Measurements from ENCODE around the gene PSMB8. TPM values are rescaled to one million over a fixed set of nuclear protein-coding genes. Genes with fewer than 3 reads are reported as not detected.
A peak's percentile ranks its signal among the peaks of the same experiment; 100 is the strongest.

Gene PSMB8
- total RNA-seq, 2 donors from 2014 or later, result 15.4 to 29.2 TPM

DNA sequence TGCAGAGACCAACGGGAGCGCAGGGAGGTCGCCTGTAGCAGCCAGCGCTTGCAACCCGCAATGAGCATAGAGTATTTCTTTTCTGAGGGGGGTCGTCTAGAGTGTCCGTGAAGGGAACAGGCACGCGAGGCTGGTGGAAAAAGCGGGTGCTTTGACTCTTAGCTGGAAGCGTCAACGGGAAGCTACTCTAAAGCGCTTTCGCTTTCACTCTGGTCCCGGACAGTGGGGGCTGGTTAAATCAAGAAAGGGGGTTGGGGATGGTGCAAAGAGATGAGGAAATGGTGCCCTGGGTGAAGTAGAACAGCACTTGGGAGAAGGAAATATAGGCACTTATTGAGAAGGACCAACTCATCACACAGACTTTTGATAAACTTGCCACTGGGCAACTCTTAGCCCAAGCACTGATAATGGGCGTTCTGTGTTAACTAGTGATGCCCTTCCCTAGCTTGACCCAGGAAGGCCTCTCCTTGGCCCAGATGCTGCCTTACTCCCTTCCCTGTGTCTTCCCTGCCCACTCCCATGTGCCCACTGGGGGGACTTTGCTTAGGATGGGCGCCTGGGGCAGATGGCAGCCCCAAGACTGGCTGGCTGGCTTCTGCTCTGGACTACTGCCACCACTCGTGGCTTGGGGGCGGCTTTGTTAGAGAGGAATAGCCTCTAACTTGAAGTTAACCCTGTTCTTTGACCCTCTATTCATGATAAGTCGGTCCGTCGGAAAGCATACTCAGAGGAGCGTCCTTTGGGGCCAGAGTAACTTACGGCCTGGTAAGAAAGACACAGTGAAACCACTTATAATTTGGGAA lies 10.7 kb upstream of the PSMB8 start:
- H3K4me3 ChIP-seq, result peak overlapping the region; percentile 58 to 97
- peak overlapping the region; percentile 93 to 99 for H3K27ac ChIP-seq
- no peaks in the 10 kb centered on the region for H3K9me3 ChIP-seq
- H3K27me3 ChIP-seq, result no peaks in the 10 kb centered on the region
- peaks cover 0 to 32% of the 10 kb centered on the region in 2 donors for H3K4me1 ChIP-seq
- TF ChIP-seq, protein P1, sequence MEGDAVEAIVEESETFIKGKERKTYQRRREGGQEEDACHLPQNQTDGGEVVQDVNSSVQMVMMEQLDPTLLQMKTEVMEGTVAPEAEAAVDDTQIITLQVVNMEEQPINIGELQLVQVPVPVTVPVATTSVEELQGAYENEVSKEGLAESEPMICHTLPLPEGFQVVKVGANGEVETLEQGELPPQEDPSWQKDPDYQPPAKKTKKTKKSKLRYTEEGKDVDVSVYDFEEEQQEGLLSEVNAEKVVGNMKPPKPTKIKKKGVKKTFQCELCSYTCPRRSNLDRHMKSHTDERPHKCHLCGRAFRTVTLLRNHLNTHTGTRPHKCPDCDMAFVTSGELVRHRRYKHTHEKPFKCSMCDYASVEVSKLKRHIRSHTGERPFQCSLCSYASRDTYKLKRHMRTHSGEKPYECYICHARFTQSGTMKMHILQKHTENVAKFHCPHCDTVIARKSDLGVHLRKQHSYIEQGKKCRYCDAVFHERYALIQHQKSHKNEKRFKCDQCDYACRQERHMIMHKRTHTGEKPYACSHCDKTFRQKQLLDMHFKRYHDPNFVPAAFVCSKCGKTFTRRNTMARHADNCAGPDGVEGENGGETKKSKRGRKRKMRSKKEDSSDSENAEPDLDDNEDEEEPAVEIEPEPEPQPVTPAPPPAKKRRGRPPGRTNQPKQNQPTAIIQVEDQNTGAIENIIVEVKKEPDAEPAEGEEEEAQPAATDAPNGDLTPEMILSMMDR (IDR thresholded peaks at IDR 0.05), result no peak
- H3K36me3 ChIP-seq, result peaks cover 33% of the 10 kb centered on the region
- no peak for DNase-seq (ENCODE audit: low spot score)

DNA sequence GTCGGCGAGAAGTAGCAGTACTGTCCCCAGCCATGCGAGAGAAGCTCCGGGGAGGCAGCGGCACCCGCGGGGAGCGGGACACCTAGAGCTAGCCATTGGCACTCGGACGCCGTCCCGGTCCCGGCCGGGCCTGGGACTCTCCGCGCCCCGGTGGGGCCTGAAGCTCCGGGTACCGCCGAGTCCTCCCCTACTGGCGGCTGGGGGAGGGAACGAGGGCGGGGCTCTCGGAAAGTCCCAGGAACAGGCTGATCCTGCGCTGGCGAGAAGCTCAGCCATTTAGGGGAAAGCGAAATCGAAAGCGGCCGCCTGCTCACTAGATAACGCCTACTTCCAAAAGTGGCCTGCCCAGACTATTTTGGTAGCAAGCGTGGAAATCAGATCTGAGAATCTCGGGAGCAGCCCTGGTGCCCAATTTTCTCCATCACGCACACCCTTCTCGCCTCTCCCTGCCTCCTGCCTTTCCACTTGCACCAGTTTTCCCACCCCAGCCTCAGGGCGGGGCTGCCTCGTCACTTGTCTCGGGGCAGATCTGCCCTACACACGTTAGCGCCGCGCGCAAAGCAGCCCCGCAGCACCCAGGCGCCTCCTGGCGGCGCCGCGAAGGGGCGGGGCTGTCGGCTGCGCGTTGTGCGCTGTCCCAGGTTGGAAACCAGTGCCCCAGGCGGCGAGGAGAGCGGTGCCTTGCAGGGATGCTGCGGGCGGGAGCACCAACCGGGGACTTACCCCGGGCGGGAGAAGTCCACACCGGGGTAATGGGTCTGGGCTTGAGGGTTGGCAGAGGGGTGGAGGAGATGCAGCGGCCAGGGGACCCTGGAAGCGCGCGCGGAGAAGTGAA lies 9.9 kb upstream of the PSMB8 start, which contains the start of the genes PSMB9 and TAP1:
TSS of gene PSMB9 (plus strand) at position 652 of the 835 bp plus-strand sequence. CDS start at position 690, 38 bp downstream.
TSS of gene TAP1 (minus strand) at position 164 of the 835 bp plus-strand sequence. CDS start at position 96, 68 bp downstream.
- Histone ChIP-seq H3K36me3 (peaks cover 35% of the 10 kb centered on the region), H3K27me3 (no peaks in the 10 kb centered on the region), H3K4me1 (peaks cover 0 to 32% of the 10 kb centered on the region in 2 donors), H3K27ac (peak within 1 kb of the TSS; percentile 93 to 99), H3K4me3 (peak within 1 kb of the TSS; percentile 58 to 97), H3K9me3 (no peaks in the 10 kb centered on the region)
- TF ChIP-seq, protein P1 (IDR thresholded peaks at IDR 0.05), result peak; percentile 76 to 91
- DNase-seq (ENCODE audit: low spot score), result peak; percentile 94

DNA sequence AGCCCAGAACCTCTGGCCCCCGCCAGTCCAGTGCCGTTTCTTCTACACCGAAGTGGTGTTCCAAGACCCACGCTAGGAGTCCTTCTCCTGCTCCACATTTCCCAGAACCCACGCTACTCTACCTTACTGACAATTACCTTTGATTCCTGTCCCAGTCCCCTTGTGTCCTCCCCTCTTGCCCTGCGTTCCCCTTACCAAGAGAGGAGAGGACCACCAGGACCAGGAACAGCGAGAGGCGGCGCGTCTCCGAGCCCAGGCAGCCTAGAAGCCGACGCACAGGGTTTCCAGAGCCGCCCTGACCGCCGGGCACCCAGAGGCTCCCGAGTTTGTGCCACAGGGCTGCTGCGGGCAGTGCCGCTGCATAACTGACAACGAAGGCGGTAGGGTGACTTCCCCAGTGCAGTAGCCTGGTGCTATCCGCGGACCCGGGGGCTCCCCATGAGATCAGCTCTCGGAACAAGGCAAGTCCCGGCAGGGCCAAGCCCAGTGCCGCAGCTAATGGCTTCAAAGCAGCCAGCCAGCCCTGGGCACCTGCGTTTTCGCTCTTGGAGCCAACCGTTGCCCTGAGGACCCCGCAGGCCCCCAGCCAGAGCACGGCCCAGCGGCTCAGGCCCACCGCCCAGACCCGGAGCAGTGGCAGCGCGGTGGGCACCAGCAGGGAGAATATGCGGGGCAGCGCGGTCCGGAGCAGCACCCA lies 9.1 kb upstream of the PSMB8 start:
- no peaks in the 10 kb centered on the region for H3K27me3 ChIP-seq

DNA sequence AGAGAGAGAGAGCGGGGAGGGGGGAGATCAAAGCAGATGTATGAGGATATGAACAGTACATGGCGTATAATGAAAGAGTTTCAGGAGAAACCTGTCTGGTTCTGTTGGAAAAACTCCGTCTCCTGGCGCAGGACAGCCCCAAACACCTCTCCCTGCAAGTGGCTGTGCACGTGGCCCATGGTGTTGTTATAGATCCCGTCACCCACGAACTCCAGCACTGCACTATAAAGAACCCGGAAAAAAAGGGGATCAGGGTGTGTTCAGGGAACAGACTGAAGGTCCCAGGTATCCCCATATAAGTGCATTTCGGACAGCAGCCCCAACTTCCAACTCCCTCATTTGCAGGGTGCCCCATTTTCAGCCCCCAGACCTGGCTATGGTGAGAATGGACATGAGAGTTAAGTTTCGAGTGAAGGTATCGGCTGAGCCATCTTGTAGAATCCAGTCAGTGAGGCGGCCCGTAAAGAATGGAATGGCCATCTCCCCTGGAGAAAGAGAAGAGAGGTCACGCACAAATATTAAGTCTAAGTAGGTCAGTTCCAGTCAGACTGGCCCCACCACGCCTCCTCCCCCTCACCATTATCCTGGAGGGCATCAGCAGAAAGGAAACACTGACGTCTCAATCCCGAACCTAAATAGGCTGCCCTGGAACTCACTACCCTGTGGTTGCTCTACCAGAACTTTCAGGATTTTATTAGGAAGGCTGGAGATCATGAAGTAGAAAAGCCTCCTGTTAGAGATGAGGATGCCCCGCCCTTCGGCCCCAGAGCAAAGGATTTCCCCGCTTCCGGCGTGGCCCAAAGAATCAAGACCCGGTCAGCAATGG lies 8.4 kb upstream of the PSMB8 start:
- Histone ChIP-seq H3K27me3 (no peaks in the 10 kb centered on the region), H3K9me3 (no peaks in the 10 kb centered on the region), H3K4me3 (peak overlapping the region; percentile 58 to 97), H3K4me1 (peaks cover 0 to 32% of the 10 kb centered on the region in 2 donors), H3K27ac (peak overlapping the region; percentile 93 to 99), H3K36me3 (peaks cover 39% of the 10 kb centered on the region)
- TF ChIP-seq, protein P1 (IDR thresholded peaks at IDR 0.05), result no peak
- DNase-seq (ENCODE audit: low spot score), result peak; percentile 68

More for the DNA sequence above, 9.1 kb upstream of the PSMB8 start:
- peak; percentile 68 for DNase-seq (ENCODE audit: low spot score)
- peak overlapping the region; percentile 58 to 97 for H3K4me3 ChIP-seq
- no peaks in the 10 kb centered on the region for H3K9me3 ChIP-seq
- H3K4me1 ChIP-seq, result peaks cover 0 to 32% of the 10 kb centered on the region in 2 donors
- peak overlapping the region; percentile 93 to 99 for H3K27ac ChIP-seq
- TF ChIP-seq, protein P1 (IDR thresholded peaks at IDR 0.05), result no peak
- peaks cover 35% of the 10 kb centered on the region for H3K36me3 ChIP-seq
